HFF-Myc (cell line): ENCODE data around the gene FYB1.

Source experiments
- DNase-seq: peaks from one replicate; pipeline ENCODE4 v3.0.0-alpha.2; 2011; ENCODE audit warnings: low read depth; ENCODE audit errors: extremely low read depth
- H3K4me3 ChIP-seq: replicated peaks from 2 replicates; pipeline ENCODE4 v1.5.1; 2011; ENCODE audit warnings: low read depth, mild to moderate bottlenecking, control low read depth, low read length
- CTCF ChIP-seq: IDR thresholded peaks from 2 replicates; pipeline ENCODE4 v1.5.1; 2012; ENCODE audit warnings: mild to moderate bottlenecking, low read depth, low read length, control low read depth; ENCODE audit errors: missing control alignments

The FYB1 gene

DNA sequence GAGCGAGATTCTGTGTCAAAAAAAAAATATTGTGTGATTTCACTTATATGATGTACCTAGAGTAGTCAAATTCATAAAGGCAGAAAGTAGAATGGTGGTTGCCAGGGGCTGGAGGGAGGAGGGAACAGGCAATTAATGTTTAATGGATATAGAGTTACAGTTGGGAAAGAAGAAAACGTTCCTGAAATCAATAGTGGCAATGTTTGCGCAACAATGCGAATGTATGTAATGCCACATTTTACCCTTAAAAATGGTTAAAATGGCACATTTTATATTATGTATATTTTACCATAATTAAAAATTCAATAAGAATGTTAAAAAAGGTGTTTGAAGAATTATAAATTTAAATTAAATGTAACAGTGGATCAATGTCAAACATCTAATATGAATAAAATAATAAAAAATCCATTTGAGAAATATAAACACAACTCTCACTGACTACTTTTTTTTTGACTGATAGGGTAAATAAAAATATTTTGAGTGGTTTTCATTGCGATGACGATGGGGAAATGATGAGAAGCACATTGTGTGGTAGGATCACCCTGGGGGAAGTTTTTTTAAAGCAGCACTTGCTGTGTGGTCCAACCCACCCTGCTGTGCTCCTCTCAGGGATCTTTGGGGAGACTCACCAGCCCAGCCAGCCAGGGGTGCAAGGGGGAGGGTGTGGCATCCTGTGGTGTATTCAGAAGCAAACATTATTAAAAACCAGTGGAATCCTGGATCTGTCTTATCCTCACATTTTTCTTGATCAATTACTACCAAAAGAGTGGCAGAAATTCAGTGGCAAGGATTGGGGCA is 4.3 kb downstream of the FYB1 start:
- no peak for DNase-seq
- no peak overlapping the region for H3K4me3 ChIP-seq
- TF ChIP-seq CTCF, result no peak

DNA sequence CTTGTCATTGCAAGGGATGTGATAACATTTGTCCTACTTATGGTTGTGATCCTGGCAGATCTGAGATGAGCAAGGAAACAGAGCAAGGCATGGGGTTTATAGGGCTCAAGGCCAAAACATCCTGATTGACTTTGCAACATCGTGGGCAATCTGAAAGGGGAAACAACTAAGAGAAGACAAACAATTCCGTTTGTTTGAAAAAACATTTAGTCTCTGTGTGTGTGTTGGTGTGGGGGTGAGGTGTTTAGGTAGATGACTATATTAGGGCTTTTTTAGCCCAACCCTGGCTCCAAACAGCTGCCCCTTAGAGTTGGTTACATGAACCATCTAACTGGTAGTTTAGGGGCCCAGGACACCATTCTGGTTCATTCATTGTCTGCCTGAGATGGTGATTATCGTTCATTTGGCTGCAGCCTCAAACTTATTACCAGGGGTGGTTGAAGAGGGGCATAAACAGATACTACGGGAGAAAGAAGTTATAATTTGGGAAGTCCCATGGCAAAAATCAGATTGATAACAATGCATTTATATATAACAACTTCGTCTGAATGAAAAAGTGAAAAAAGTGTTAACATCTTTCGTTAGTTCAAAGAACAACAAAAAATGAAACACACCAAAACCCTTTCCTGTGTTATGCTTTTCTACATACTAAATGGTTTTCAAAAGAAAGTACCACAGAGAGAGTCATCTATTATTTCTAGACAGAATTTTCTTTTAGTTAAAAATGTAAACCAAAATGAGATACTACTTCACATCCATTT is 5.7 kb downstream of the FYB1 start:
- no peak for TF ChIP-seq CTCF
- DNase-seq, result no peak
- H3K4me3 ChIP-seq, result no peak overlapping the region

DNA sequence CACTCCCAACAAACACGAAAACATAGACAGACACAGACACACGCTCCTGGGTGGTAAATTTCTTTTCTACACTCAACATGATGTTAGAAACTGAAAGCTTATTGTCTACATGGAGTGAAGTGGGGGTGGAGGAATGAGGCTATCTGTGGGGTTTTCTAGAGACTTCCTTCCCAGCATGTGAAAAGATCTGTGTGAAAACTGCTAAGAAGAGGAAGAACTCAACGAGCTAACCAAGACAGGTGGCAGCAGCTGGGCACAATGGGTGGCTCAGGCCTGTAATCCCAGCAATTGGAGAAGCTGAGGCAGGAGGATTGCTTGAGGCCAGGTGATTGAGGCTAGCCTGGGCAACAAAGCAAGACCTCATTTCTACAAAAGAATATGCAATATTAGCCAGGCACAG is 7.6 kb downstream of the FYB1 start:
- DNase-seq, result no peak
- no peak overlapping the region for H3K4me3 ChIP-seq
- no peak for TF ChIP-seq CTCF

- no peak for TF ChIP-seq CTCF
- no peak for DNase-seq
These were observed 9.4 kb downstream of the FYB1 start for GRCh38 chr5:39209924-39210323.

DNA sequence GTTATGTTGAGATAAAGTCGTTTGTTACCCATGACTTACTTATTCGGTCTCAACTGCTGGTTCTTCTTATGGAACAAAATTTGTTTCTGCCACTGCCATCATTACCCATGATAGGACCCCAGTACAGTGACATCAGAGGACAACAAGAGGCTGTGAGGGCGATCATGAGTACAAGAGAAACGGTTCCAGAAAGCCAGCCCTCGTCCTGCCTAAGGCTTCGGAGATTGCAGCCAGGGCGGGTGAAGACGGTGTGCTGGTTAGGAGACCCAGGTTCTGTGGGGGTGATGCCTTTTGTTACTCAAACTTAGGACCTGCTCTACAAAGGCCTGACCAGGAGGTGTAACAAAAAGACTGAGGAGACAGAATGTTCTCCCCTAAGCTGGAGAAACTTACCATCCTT is 10.9 kb downstream of the FYB1 start:
- TF ChIP-seq CTCF, result no peak
- DNase-seq, result no peak
- no peak overlapping the region for H3K4me3 ChIP-seq

More at GRCh38 chr5:39209924-39210323, 9.4 kb downstream of the FYB1 start:
- no peak overlapping the region for H3K4me3 ChIP-seq

DNA sequence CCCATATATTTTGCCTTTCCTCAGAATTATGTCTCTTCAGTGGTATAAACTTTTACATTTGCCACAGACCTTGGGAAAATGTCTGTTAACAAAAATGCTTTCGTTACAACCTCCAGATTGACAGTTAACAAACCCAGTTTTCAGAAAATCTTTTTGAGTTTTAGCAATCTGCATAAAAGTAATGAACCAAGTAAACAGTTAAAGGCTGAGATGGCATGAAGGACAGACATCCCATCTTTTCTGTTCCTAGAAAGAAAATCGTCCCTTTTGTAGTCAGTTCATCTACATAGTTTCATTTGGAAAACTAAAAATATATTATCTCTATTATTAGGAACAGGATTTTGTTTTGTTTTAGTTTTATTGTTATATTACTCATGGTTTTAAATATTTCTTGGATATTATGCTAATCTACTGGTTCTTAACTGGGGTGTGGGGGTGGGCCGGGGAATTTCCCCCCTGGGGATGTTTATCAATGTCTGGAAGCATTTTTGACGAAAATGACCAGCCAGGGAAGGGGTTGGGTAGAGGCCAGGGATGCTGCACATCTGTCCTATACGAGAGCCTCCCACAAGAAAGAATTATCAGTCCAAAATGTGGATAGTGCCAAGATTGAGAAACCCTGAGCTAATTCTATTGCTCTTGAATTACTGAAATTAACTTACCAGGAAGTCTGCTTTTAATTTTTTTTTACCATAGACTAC is 11.9 kb downstream of the FYB1 start:
- H3K4me3 ChIP-seq, result no peak overlapping the region
- DNase-seq, result no peak
- no peak for TF ChIP-seq CTCF
